CD14-positive monocyte (primary cell): ENCODE measurements around the gene ZNF385C. TPM values are rescaled to one million over a fixed set of nuclear protein-coding genes. Genes with fewer than 3 reads are reported as not detected.

ENCODE experiments used
- DNase-seq, 3 donors: peaks; one replicate each; pipeline ENCODE4 v3.0.0-alpha.2; 2011 to 2022
- H2AFZ ChIP-seq: 2 replicates; pipeline ENCODE4 v1.6.0; 2012; ENCODE audit warnings: mild to moderate bottlenecking, low read depth, low read length, inconsistent platforms; ENCODE audit not compliant: insufficient read depth, poor library complexity, severe bottlenecking
- H3K27ac ChIP-seq, 2 donors: 1 replicate in 1 of 2; 2 replicates in 1 of 2; pipeline ENCODE4 v1.5.1; 2012 to 2013; ENCODE audit warnings: low read length in 2 of 2, control low read depth in 1 of 2, inconsistent platforms in 1 of 2, low read depth in 1 of 2, mild to moderate bottlenecking in 1 of 2
- H3K27me3 ChIP-seq, 2 donors: one replicate each; pipeline versions ENCODE4 v1.6.0 to v1.6.1; 2011 to 2013; ENCODE audit warnings: low read length in 2 of 2; ENCODE audit not compliant: control insufficient read depth in 2 of 2, insufficient read depth in 2 of 2
- H3K36me3 ChIP-seq, 2 donors: replicated peaks in 1 of 2; 1 replicate in 1 of 2; 2 replicates in 1 of 2; pipeline versions ENCODE4 v1.5.1 to v1.6.1; 2012 to 2013; ENCODE audit warnings: low read length in 2 of 2, control low read depth in 1 of 2, inconsistent platforms in 1 of 2, mild to moderate bottlenecking in 1 of 2; ENCODE audit not compliant: insufficient read depth in 2 of 2, control insufficient read depth in 1 of 2
- H3K4me1 ChIP-seq, 2 donors: 1 replicate in 1 of 2; 2 replicates in 1 of 2; pipeline versions ENCODE4 v1.5.1 to v1.6.1; 2012 to 2013; ENCODE audit warnings: low read length in 2 of 2, control low read depth in 1 of 2, inconsistent platforms in 1 of 2, mild to moderate bottlenecking in 1 of 2, moderate library complexity in 1 of 2; ENCODE audit not compliant: insufficient read depth in 2 of 2, control insufficient read depth in 1 of 2
- H3K4me2 ChIP-seq: replicated peaks from 2 replicates; pipeline ENCODE3; 2012; ENCODE audit warnings: low read length, moderate library complexity, mild to moderate bottlenecking; ENCODE audit not compliant: poor library complexity, severe bottlenecking; ENCODE audit errors: extremely low read depth
- H3K4me3 ChIP-seq, 3 experiments: fragments of 200-600 bp in 1 of 3; sonication (generic) in 1 of 3; replicated peaks in 1 of 3; 1 replicate in 2 of 3; 2 replicates in 1 of 3; pipeline ENCODE4 v1.5.1; 2011 to 2013; ENCODE audit warnings: low read length in 3 of 3, mild to moderate bottlenecking in 3 of 3, control low read depth in 2 of 3, low read depth in 2 of 3, inconsistent platforms in 1 of 3, moderate library complexity in 1 of 3
- H3K79me2 ChIP-seq: 2 replicates; pipeline ENCODE4 v1.6.0; 2012; ENCODE audit warnings: mild to moderate bottlenecking, control low read depth, inconsistent platforms, low read length, moderate library complexity; ENCODE audit not compliant: insufficient read depth
- H3K9ac ChIP-seq: 2 replicates; pipeline ENCODE4 v1.6.0; 2017; ENCODE audit warnings: low read length, mild to moderate bottlenecking; ENCODE audit not compliant: insufficient read depth, poor library complexity, severe bottlenecking
- H3K9me3 ChIP-seq, 2 donors: replicated peaks in 1 of 2; 1 replicate in 1 of 2; 2 replicates in 1 of 2; pipeline versions ENCODE4 v1.5.1 to v1.6.1; 2012 to 2013; ENCODE audit warnings: low read length in 2 of 2, control low read depth in 1 of 2; ENCODE audit not compliant: control insufficient read depth in 1 of 2, insufficient read depth in 1 of 2
- H4K20me1 ChIP-seq: 2 replicates; pipeline ENCODE4 v1.6.0; 2012; ENCODE audit warnings: mild to moderate bottlenecking, low read length, control low read depth, moderate library complexity; ENCODE audit not compliant: insufficient read depth
- H3K27ac Mint-ChIP-seq, 7 donors: one replicate each; pipeline ENCODE4 v1.8.0; 2020; ENCODE audit warnings: mild to moderate bottlenecking in 7 of 7, mixed read lengths in 7 of 7, moderate library complexity in 6 of 7, inconsistent platforms in 2 of 7
- H3K27me3 Mint-ChIP-seq, 3 donors: one replicate each; pipeline ENCODE4 v1.8.0; 2021 to 2022; ENCODE audit warnings: low read depth in 3 of 3, mild to moderate bottlenecking in 3 of 3, mixed read lengths in 3 of 3, moderate library complexity in 3 of 3, inconsistent platforms in 1 of 3
- H3K36me3 Mint-ChIP-seq, 2 donors: one replicate each; pipeline ENCODE4 v1.8.0; 2020; ENCODE audit warnings: mixed read lengths in 2 of 2, inconsistent platforms in 1 of 2, mild to moderate bottlenecking in 1 of 2
- H3K4me1 Mint-ChIP-seq: one replicate; pipeline ENCODE4 v1.8.0; 2020; ENCODE audit warnings: mild to moderate bottlenecking, mixed read lengths
- H3K4me3 Mint-ChIP-seq, 2 donors: one replicate each; pipeline ENCODE4 v1.8.0; 2020; ENCODE audit warnings: mild to moderate bottlenecking in 2 of 2, mixed read lengths in 2 of 2, moderate library complexity in 1 of 2
- H3K9me3 Mint-ChIP-seq, 7 donors: one replicate each; pipeline ENCODE4 v1.8.0; 2020 to 2022; ENCODE audit warnings: mixed read lengths in 7 of 7, mild to moderate bottlenecking in 6 of 7, moderate library complexity in 6 of 7, inconsistent platforms in 2 of 7
- CTCF ChIP-seq: fragments of 200-600 bp; IDR thresholded peaks from one replicate; pipeline ENCODE4 v1.8.0; 2022; ENCODE audit warnings: antibody characterized with exemption, mild to moderate bottlenecking
- WGBS: methylation state at CpG from one replicate; pipeline ENCODE4 v1.1.5; 2013; ENCODE audit warnings: missing lambda C conversion rate; ENCODE audit not compliant: insufficient coverage; 5-methylcytosine and 5-hydroxymethylcytosine counted together
- intact Hi-C, 2 donors: fragments of 100-400 bp; cut with micrococcal nuclease; formaldehyde crosslinking; loops; one replicate each; pipeline versions ENCODE4 v1.15.0 to v1.15.1; 2023
- polyA plus RNA-seq, 3 donors: library from polyadenylated mRNA; depleted of rRNA in 1 of 3; unstranded in 2 of 3; stranded (reverse) in 1 of 3; fragments of 300-500 nt in 2 of 3; fragments of >200 nt in 1 of 3; fragmentation: Illumina TruSeq in 2 of 3; gene quantifications; 1 replicate in 2 of 3; 2 replicates in 1 of 3; pipeline ENCODE4 v1.2.3, GENCODE V29; 2012 to 2021

The ZNF385C gene
- polyA plus RNA-seq, 3 donors = 0.09 to 0.55 TPM; not detected in 1

GRCh38 chr17:42009170-42009569 is 89.1 kb downstream of the ZNF385C start:
- H3K27ac ChIP-seq = peak overlapping the region in 1 of 2 donors; percentile 61
- H3K79me2 ChIP-seq = peaks cover 100% of the 10 kb centered on the region
- Mint-ChIP-seq H3K36me3 (peaks cover 7 to 21% of the 10 kb centered on the region in 2 donors), H3K27ac (peak overlapping the region; percentile 42 to 94 (median 91)), H3K9me3 (no peaks in the 10 kb centered on the region), H3K4me3 (no peak overlapping the region), H3K4me1 (peaks cover 69% of the 10 kb centered on the region), H3K27me3 (no peaks in the 10 kb centered on the region)
- H3K4me3 ChIP-seq = peak overlapping the region in 1 of 3 experiments; percentile 63
- intact Hi-C loops = no loop called here
- H3K27me3 ChIP-seq = no peaks in the 10 kb centered on the region
- no peak overlapping the region for H2AFZ ChIP-seq
- no peaks in the 10 kb centered on the region for H3K9me3 ChIP-seq
- TF ChIP-seq CTCF = no peak
- peaks cover 73% of the 10 kb centered on the region for H4K20me1 ChIP-seq
- DNase-seq = no peak
- H3K36me3 ChIP-seq = peaks cover 0 to 13% of the 10 kb centered on the region in 2 donors
- no peak overlapping the region for H3K9ac ChIP-seq
- no peak overlapping the region for H3K4me2 ChIP-seq
- WGBS = 75% methylated on average over 2 of the region's 4 CpGs
- H3K4me1 ChIP-seq = peaks cover 54 to 55% of the 10 kb centered on the region in 2 donors

GRCh38 chr17:42005166-42005565 is 93.1 kb downstream of the ZNF385C start:
- Histone ChIP-seq H2AFZ (no peak overlapping the region), H3K79me2 (peaks cover 100% of the 10 kb centered on the region), H3K27ac (no peak overlapping the region), H3K9ac (no peak overlapping the region), H3K4me2 (no peak overlapping the region), H3K4me1 (peaks cover 24 to 36% of the 10 kb centered on the region in 2 donors), H3K4me3 (no peak overlapping the region), H3K9me3 (no peaks in the 10 kb centered on the region), H3K36me3 (peaks cover 22 to 49% of the 10 kb centered on the region in 2 donors), H4K20me1 (peaks cover 97% of the 10 kb centered on the region), H3K27me3 (no peaks in the 10 kb centered on the region)
- Mint-ChIP-seq H3K36me3 (peaks cover 39 to 42% of the 10 kb centered on the region in 2 donors), H3K27ac (peak overlapping the region in 1 of 7 donors; percentile 0), H3K4me1 (peaks cover 65% of the 10 kb centered on the region), H3K27me3 (no peaks in the 10 kb centered on the region), H3K9me3 (no peaks in the 10 kb centered on the region), H3K4me3 (no peak overlapping the region)
- WGBS = no CpG with 5 or more reads among the region's 1 CpG
- no peak for DNase-seq
- intact Hi-C loops = no loop called here
- no peak for TF ChIP-seq CTCF
